Fibroblast of pulmonary artery (primary cell): ENCODE measurements around the gene NTRK2.

Experiments used
- DNase-seq: peaks from one replicate; pipeline ENCODE4 v3.0.0-alpha.2; 2010; ENCODE audit warnings: low read depth
- H3K4me3 ChIP-seq: replicated peaks from 2 replicates; pipeline ENCODE4 v1.5.1; 2011; ENCODE audit warnings: low read depth, mild to moderate bottlenecking, control low read depth, low read length, moderate library complexity
- CTCF ChIP-seq: IDR thresholded peaks from 2 replicates; pipeline ENCODE4 v1.5.1; 2011; ENCODE audit warnings: mild to moderate bottlenecking, control low read depth, low read length, inconsistent platforms; ENCODE audit errors: missing control alignments

Gene NTRK2

GRCh38 chr9:84698323-84698722, 28.8 kb downstream of the NTRK2 start:
- no peak for TF ChIP-seq CTCF
- DNase-seq = no peak
- no peak overlapping the region for H3K4me3 ChIP-seq

- DNase-seq = no peak
- no peak for TF ChIP-seq CTCF
- no peak overlapping the region for H3K4me3 ChIP-seq
Measured at GRCh38 chr9:84699984-84700383, 30.5 kb downstream of the NTRK2 start.

GRCh38 chr9:84701801-84702200, 32.3 kb downstream of the NTRK2 start:
- no peak for DNase-seq
- TF ChIP-seq CTCF = no peak
- no peak overlapping the region for H3K4me3 ChIP-seq

- DNase-seq = no peak
- no peak overlapping the region for H3K4me3 ChIP-seq
- no peak for TF ChIP-seq CTCF
Measured at GRCh38 chr9:84702471-84702870, 32.9 kb downstream of the NTRK2 start.

GRCh38 chr9:84703793-84704192, 34.3 kb downstream of the NTRK2 start:
- H3K4me3 ChIP-seq = no peak overlapping the region
- DNase-seq = no peak
- TF ChIP-seq CTCF = no peak

- TF ChIP-seq CTCF = no peak
- DNase-seq = no peak
- no peak overlapping the region for H3K4me3 ChIP-seq
Measured at GRCh38 chr9:84705128-84705527, 35.6 kb downstream of the NTRK2 start.

- DNase-seq = no peak
- TF ChIP-seq CTCF = no peak
- H3K4me3 ChIP-seq = no peak overlapping the region
Measured at GRCh38 chr9:84708400-84708799, 38.9 kb downstream of the NTRK2 start.
